ENCODE data around the gene SPPL3.
A peak's percentile ranks its signal among the peaks of the same experiment; 100 is the strongest.
"Not testable (repeated sequence)": the region's sequence is repeated elsewhere in the genome, so short reads cannot be mapped to it uniquely, and the experiment has no call there.

SPPL3 gene

DNA sequence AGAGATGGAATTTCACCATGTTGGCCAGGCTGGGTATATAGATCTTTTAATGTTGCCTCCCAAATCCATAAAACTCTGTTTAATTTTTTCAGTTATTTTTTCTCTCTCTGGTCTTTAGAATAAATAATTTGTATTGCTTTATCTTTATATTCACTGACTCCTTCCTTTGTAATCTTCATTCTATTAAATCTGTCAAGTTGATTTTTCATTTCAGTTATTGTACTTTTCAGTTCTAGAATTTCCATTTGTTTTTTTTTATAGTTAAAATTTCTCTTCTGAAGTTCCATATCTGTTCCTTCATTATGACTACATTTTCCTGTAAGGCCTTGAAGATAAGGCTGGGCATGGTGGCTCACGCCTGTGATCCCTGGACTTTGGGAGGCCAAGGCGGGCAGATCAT, 13.6 kb upstream of the SPPL3 start:
- no peak for DNase-seq

- DNase-seq: no peak
These were observed 12.4 kb upstream of the SPPL3 start for GRCh38 chr12:120916561-120916960.

DNA sequence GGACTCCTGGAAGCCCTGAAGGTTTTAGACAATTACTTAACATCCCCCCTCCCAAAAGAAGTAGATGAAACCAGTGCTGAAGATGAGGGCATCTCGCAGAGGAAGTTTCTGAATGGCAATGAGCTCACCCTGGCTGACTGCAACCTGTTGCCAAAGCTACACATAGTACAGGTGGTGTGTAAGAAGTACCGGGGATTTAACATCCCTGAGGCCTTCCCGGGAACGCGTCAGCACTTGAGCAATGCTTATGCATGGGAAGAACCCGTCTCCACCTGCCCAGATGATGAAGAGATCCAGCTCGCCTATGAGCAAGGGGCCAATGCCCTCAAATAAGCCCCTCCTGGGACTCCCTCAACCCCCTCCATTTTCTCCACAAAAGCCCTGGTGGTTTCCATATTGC, 10.6 kb upstream of the SPPL3 start:
- DNase-seq: no peak

DNA sequence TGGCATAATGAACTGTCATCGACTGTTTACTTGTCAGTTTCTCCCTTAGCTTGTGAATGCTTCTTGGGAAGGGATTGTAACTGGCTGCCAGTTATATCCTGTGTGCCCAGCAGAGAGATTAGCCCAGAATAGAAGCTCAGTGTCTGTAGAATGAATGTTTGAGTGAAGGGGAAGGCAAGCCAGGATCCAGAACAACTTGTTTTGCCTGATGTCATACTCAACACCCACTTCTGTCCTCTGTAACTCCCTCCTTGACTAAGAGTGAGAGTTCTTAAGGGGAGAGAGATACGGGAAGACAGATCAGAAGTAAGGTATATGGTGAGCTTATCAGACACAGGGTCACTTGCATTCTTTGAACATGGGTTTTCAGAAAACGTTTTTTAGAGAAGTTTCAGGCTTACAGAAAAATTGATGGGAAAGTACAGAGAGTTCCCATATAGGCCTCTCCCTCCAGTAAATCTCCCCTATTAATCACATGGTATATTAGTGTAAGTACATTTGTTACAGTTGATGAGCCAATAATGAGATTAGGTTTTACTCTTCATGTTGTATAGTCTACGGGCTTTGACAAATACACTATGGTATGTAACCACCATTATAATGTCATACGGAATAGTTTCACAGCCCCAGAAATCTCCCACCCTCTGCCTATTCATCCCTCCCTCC, 5.6 kb upstream of the SPPL3 start:
- no peak for DNase-seq

- DNase-seq: no peak
These were observed 1.8 kb upstream of the SPPL3 start for GRCh38 chr12:120905856-120906384.

DNA sequence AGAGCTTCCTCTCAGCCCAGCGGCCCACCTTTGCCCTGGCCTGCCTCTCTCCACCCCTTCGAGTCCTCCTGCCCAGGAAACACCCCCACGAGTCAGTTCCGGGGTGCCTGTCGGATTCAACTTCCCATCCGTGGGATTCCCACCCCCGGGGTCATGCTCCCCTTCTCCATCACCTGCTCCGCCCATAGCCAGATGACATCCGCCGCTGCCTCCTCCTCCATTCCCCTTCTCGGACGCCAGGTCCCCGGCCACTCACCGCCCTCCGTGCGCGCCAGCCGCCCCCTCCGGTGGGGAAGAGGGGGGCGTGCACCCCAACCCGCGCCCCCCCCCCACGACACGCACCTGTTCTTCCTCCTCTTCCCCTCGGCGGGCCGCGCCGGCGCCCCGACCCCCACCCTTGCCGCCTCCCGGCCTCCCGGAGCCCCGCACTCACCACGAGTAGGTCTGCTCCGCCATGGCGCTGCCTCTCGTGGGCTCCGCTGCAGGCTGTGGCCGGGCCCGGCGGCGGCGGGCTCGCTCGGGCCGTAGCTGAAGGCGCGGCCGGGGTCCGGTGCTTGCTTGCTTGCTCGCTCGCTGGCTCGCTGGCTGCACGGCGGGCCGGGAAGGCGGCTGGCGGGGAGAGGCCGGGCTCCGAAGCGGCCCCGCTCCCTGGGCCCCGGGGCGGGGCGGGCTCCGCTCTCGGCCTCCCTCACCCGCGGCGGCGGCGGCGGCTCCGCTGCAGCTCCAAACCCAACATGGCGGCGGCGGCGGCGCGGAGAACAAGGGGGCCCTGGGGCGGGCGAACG, 554 bp downstream of the SPPL3 start:
- peak; percentile 63 for DNase-seq

- DNase-seq: no peak
These were observed 1.2 kb downstream of the SPPL3 start for GRCh38 chr12:120902846-120903411.

DNA sequence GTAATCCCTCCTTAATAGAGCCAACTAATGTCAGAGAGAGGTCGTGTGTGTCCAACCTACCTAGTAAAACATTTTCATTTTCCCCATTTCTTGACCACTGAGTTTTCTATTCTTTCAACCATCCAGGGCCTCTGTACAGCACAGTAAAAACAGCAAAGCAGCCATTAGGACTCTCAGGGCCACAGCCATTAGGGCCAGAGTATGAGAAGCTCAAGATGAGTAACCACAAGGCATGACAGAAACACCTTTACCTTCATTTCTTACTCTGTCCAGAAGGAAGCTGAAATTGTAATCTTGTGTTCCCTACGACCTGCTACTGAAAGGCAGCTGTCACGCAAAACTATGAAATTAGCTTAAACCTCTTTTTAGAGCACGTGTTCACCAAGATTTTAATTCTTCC, 2.3 kb downstream of the SPPL3 start:
- DNase-seq: no peak

- not testable (repeated sequence) for DNase-seq
These were observed 3.1 kb downstream of the SPPL3 start for GRCh38 chr12:120901101-120901500.

GRCh38 chr12:120895532-120895931, 8.6 kb downstream of the SPPL3 start:
- DNase-seq: no peak

DNA sequence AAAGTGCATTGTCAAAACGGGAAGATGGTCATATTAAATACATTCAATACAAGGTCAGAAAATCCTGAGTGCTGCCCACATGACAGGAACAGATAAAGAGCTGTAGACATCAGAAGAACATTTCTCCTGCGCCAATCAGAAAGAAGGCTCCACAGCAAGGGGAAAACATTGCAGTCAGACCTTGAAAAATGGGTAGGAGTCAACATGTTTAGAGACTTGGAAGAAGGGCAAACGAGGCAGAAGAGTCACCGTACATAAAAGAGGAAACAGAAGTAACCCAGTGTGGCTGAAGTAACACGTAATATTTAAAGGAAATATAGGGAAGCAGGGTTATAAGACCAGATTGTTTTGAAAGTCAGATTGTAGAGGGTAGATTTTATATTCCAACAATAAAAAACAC, 11.9 kb downstream of the SPPL3 start:
- DNase-seq: no peak

DNA sequence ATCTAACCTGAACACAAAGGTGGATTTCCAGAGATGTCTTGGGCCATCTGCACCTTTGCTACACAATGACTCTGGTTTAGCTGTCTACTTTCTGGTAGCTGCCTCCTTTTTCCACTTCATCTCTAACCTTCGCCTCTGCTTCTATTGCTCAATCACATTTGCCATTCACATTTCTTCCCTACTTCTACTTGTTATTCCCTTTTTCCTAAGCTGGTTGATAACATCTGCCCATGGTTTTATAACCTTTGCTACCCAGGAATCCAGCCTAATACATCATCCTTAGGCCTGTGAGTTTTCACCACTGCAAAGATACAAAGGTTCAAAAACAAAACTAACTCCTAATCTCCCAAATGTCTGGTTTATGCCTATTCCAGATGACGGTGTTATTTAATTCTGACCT, 13.2 kb downstream of the SPPL3 start:
- no peak for DNase-seq

DNA sequence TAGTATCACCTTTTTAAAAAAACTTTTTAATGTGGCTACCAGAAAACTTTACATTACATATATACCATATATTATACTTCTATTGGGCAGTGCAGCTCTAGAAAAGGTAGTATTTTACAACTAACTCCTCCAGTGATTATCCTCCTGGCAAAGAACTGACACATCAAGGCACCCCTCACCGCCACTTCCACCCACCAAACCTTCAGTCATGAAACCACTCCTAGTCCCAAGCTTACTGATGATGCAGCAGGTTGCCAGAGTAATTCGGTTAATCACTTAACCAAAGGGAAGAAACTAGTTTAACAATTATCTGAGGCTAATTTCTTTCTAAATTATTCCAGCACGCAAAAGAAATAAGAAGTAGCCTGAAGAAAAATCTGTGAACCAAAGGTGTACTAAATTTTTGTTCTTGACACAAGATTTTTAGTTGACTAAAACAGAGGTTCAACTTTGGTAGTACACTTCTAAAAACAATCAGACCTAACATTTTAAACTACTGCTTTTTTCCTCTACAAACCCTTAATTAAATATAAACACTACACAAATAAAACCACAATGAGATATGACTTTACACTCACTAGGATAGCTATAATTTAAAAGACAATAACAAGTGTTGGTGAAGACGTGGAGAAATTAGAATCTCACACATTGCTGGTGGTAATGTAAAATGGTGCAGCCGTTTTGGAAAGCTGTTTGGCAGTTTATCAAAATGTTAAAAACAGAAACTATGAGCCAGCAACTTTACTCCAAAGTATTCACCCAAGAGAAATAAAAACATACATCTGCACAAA, 16.7 kb downstream of the SPPL3 start:
- no peak for DNase-seq

GRCh38 chr12:120886199-120887018, 17.7 kb downstream of the SPPL3 start:
- no peak for DNase-seq

- DNase-seq: no peak
These were observed 18.6 kb downstream of the SPPL3 start for GRCh38 chr12:120885521-120885920.

- no peak for DNase-seq
These were observed 19.5 kb downstream of the SPPL3 start for GRCh38 chr12:120884644-120885043.

- no peak for DNase-seq
These were observed 22.1 kb downstream of the SPPL3 start for GRCh38 chr12:120882055-120882555.

DNA sequence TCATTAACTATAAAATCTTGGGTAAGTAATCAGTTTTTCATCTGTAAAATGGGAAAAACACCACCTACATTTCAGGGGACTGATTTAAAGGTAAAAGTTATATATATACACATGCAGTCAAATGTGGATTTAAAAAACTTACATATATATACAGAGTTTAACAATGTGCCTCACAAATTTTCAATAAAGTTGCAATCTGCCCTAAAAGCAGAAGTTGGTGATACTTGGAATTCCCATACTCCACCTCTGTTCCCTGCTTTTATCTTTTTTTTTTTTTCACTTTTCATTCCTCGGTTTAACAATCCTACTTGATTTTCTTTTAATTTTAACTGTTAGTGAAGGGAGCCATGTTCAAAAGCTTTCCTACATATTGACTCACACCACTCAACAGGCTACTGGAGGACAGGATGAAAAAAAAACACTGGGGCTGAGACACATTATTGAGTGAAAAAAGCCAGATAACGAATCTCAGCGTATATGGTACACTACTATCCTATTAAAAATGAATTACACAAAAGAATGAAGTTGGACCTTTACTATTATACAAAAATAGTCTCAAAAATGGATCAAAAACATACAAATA, 24.3 kb downstream of the SPPL3 start:
- DNase-seq: no peak

- no peak for DNase-seq
These were observed 25.1 kb downstream of the SPPL3 start for GRCh38 chr12:120879102-120879501.

DNA sequence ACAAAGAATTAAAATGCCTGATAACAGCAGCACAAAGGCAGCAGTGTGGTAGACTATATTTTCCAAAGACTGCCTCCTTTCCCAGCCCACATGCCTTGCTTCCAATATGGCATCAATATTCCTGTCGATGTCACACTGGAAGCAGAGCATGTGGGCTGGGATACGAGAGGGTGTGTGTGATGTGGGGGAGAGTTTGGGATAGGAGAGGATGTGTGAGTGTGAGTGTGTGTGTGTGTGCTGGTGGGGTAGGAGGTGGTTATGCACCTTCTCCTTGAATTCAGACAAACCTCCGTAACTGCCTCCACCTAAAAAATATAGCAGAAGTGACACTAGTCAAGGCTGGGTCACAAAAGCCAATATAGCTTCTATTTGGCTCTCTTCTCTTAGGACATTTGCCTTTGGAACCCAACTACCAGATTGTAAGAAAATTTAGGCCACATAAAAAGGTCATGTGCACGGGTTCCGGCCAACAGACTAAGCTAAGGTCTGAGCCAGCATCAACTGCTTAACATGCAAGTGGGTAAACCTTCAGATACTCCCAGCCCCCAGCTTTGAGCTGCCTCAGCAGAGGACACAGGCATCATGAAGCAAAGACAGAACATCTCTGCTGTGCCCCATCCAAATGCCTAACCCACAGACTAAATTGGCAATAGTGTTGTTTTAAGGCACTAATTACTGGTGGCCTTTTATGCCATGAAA, 29.5 kb downstream of the SPPL3 start:
- DNase-seq: no peak

DNA sequence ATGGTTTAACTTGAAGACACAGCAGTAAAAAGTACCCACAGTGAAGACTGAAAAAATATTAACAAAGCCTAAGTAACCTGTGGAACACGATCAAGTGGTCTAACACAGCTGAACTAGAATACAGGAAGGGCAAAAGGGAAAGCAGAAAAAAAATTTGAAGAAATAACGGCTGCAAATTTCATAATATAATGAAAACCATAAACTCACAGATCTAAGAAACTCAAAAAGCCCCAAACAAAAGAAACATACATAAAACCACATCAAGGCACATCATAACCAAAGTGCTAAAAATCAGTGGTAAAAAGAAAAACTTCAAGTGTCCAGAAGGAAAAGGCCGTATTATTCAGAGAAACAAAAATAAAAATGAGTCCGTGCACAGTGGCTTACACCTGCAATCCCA, 30.9 kb downstream of the SPPL3 start:
- DNase-seq: no peak

Measured in right hindlimb (tissue), 1 donor.